ENCODE data around the gene RNPEPL1.
A peak's percentile ranks its signal among the peaks of the same experiment; 100 is the strongest.
"Not testable (repeated sequence)": the region's sequence is repeated elsewhere in the genome, so short reads cannot be mapped to it uniquely, and the experiment has no call there.

Gene RNPEPL1, protein sequence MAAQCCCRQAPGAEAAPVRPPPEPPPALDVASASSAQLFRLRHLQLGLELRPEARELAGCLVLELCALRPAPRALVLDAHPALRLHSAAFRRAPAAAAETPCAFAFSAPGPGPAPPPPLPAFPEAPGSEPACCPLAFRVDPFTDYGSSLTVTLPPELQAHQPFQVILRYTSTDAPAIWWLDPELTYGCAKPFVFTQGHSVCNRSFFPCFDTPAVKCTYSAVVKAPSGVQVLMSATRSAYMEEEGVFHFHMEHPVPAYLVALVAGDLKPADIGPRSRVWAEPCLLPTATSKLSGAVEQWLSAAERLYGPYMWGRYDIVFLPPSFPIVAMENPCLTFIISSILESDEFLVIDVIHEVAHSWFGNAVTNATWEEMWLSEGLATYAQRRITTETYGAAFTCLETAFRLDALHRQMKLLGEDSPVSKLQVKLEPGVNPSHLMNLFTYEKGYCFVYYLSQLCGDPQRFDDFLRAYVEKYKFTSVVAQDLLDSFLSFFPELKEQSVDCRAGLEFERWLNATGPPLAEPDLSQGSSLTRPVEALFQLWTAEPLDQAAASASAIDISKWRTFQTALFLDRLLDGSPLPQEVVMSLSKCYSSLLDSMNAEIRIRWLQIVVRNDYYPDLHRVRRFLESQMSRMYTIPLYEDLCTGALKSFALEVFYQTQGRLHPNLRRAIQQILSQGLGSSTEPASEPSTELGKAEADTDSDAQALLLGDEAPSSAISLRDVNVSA

DNA sequence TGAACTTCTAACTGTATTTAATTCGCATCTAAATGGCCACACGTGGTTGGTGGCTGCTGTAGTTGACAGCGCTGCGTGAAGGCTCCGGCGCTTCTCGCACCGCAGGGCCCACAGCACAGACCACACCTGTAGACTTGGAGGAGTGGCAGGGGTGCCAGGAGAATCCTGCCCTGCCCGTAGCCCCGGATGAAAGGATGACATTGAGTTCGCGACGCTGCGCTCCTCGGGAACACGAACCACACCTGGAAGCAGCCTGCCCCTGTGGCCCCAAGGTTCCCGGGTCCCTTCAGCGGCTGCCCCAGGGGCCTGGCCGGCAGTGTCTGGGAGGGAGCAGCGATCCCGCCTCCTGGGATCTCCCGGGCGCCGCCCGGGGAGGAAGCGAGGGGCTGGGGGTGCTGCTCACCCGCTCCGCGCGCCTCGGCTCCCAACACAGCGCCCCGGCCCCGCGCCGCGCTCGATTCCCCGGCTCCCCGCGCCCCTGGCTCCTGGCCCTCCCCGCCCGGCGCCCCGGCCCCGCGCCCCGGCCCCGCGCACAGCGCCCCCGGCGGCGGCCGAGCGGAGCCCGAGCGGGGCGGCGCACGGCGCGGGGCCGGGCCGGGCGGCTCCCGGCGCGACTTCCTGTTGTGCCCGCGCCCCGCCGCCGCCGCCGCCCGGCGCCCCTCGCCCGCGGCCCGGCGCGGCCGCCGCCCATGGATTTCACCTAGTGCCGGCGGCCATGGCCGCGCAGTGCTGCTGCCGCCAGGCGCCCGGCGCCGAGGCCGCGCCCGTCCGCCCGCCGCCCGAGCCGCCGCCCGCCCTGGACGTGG, at the start of gene RNPEPL1:
TSS of gene RNPEPL1 (plus strand) at position 613 of the 806 bp plus-strand sequence. CDS start at position 716, 103 bp downstream.
- Mint-ChIP-seq H3K27me3 (no peaks in the 10 kb centered on the region), H3K27ac (peak within 1 kb of the TSS; percentile 93 to 97), H3K4me3 (peak within 1 kb of the TSS; percentile 97 to 98), H3K9me3 (no peaks in the 10 kb centered on the region), H3K4me1 (peaks cover 81% of the 10 kb centered on the region)
- peak; percentile 56 to 57 for DNase-seq
- ATAC-seq: peak; percentile 42

DNA sequence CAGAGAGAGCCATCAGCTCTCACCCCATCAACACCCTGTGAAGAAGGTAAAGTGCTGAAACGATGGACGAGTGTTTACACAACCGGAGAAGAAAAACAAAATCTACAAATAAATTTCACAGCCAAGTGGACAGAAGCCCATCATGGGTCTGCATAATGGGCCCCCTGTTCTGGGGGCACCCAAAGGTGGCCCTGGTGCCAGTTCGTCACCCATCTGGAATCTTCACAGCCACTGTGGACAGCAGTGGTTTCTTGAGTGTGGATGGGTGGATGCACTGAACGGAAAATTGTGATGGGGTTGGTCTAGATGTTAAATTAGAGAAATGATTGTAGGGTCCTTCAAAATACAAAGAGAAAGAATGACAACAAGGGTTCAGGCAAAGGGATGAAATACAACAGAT, 49.3 kb upstream of the RNPEPL1 start:
- Mint-ChIP-seq H3K4me3 (no peak overlapping the region), H3K27me3 (no peaks in the 10 kb centered on the region), H3K4me1 (peaks cover 19% of the 10 kb centered on the region), H3K27ac (no peak overlapping the region), H3K9me3 (peaks cover 0 to 9% of the 10 kb centered on the region in 2 donors)
- DNase-seq (no peak), ATAC-seq (no peak)

DNA sequence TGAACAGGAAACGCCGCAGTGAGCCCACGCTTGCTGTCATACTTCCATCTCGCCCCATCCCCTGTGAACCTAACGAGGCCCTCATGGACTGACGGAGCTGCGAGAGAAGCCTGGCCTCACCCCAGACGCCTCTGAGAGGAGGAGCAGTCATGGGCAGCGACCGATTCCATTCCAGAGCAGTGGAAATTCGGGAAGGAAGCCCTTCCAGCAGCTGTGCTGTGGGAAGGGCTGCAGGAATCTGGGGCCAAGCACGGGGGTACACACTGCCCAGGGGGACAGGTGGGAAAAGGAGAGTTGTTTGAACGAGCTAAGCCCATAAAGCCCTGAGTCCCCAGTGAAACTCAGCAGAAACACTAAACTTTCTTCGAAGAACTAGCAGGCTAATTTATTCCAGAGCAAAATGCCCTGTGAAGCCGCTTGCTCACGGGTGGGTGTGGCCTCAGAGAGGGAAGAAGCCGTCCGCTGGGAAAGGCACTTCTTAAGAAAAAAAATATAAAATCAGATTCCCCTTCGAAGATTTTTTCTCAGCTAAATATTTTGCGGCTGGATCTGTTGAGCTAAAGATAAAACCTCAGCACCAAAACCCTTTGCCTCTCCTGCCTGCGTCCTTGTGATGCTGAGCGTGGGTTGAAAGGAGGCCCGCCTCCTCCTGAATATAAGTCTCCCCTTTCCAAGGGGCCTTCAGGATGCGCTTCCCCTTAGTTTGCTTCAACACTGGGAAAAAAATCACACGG, 48.7 kb upstream of the RNPEPL1 start:
- no peak overlapping the region for H3K4me3 Mint-ChIP-seq
- ATAC-seq (no peak), DNase-seq (no peak)
- H3K9me3 Mint-ChIP-seq: peaks cover 0 to 15% of the 10 kb centered on the region in 2 donors
- H3K27me3 Mint-ChIP-seq: no peaks in the 10 kb centered on the region
- H3K27ac Mint-ChIP-seq: no peak overlapping the region
- peaks cover 14% of the 10 kb centered on the region for H3K4me1 Mint-ChIP-seq

DNA sequence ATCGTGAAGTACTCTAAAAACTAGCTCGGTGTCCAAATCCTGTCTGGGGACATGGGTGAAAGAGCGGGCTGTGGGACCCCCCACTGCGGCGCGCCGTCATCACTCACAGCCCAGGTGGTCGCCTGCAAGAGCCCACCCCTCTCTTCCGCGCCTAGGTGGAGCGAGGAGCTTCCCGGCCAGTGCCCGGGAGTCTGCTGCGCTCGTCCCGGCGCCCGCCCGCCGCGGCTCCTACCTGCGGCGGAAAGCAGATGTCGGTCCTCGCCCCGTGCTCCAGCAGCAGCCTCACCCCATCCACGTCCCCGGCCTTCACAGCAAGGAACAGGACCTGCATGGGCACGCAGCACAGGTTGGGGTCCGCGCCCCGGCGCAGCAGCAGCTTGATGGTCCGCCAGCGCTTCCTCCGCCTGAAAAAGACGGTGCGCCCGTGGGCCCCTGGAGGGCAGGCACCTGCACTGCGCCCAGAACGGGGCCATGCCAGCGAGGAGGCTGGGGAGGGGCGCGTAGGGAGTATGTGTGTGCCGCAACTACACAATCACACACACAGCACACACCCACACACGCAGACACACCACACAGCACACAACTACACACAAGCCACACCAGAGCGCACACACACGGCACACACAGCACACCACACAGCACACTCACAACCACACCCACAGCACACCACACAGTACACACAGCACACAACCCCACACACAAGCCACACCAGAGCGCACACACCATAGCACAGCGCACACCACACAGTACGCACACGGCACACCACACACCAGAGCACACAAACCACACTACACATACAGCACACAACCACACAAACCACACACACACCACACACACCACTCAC, 47.9 kb upstream of the RNPEPL1 start:
- H3K27ac Mint-ChIP-seq: peak overlapping the region in 1 of 2 donors; percentile 71
- DNase-seq: no peak
- peaks cover 8% of the 10 kb centered on the region for H3K4me1 Mint-ChIP-seq
- H3K9me3 Mint-ChIP-seq: peaks cover 7 to 23% of the 10 kb centered on the region in 2 donors
- no peaks in the 10 kb centered on the region for H3K27me3 Mint-ChIP-seq
- ATAC-seq: peak; percentile 57
- no peak overlapping the region for H3K4me3 Mint-ChIP-seq

DNA sequence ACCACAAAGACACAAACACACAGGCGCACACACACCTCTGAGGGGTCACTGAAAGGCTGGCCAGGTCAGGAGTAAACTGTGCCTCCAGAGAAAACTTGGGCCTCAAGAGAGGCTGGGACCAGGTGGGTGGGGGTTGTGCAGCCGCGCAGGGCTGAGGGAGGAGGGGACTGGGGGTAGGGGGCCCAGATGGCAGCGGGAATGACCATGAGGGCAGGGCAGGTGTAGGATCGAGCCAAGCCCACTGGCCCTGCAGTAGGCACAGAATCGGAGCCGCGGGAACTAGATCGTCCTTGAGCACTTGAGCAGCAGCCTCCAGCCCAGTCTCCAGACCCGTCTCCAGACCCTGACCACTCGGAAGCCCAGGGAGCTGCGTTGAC, 47.3 kb upstream of the RNPEPL1 start:
- H3K9me3 Mint-ChIP-seq: peaks cover 11 to 29% of the 10 kb centered on the region in 2 donors
- no peak overlapping the region for H3K27ac Mint-ChIP-seq
- H3K4me1 Mint-ChIP-seq: peaks cover 8% of the 10 kb centered on the region
- no peak for DNase-seq
- peak; percentile 39 for ATAC-seq
- no peaks in the 10 kb centered on the region for H3K27me3 Mint-ChIP-seq
- H3K4me3 Mint-ChIP-seq: no peak overlapping the region

DNA sequence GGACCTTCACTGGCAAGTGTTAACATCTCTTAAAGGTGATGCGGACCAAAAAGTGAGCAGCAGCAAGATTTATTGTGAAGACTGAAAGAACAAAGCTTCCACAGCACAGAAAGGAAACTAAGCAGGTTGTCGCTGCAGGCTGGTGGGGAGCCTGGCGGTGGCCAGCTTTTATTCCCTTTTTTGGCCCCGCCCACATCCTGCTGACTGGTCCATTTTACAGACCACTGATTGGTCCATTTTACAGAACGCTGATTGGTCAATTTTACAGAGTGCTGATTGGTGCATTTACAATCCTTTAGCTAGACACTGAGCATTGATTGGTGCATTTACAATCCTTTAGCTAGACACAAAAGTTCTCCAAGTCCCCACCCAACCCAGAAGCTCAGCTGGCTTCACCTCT, 46.4 kb upstream of the RNPEPL1 start:
- DNase-seq, H3K27me3 Mint-ChIP-seq, H3K4me3 Mint-ChIP-seq, ATAC-seq, H3K4me1 Mint-ChIP-seq, H3K27ac Mint-ChIP-seq: not testable (repeated sequence)
- H3K9me3 Mint-ChIP-seq: peaks cover 11 to 38% of the 10 kb centered on the region in 2 donors

DNA sequence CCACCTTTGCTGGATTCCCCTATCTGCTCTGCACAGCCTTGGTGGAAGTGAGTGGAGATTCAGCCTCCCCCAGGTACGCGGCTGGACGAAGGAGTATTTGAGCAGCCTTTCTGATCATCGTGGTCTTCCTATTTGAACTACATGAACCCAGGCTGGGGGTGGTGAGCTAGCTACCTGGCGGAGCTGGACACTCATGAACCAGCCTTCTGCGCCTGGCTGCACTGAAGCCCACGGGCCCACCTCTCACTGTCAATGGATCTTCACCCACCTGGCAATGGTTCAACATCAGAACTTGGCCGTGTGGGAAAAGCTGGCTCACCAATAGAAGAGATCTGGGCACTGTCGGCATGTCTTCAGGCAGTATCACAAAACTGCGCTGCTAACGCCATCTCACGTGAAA, 45.9 kb upstream of the RNPEPL1 start:
- DNase-seq (no peak), ATAC-seq (no peak)
- Mint-ChIP-seq H3K27ac (no peak overlapping the region), H3K9me3 (peaks cover 17 to 43% of the 10 kb centered on the region in 2 donors), H3K4me3 (no peak overlapping the region), H3K4me1 (peaks cover 8% of the 10 kb centered on the region), H3K27me3 (no peaks in the 10 kb centered on the region)

DNA sequence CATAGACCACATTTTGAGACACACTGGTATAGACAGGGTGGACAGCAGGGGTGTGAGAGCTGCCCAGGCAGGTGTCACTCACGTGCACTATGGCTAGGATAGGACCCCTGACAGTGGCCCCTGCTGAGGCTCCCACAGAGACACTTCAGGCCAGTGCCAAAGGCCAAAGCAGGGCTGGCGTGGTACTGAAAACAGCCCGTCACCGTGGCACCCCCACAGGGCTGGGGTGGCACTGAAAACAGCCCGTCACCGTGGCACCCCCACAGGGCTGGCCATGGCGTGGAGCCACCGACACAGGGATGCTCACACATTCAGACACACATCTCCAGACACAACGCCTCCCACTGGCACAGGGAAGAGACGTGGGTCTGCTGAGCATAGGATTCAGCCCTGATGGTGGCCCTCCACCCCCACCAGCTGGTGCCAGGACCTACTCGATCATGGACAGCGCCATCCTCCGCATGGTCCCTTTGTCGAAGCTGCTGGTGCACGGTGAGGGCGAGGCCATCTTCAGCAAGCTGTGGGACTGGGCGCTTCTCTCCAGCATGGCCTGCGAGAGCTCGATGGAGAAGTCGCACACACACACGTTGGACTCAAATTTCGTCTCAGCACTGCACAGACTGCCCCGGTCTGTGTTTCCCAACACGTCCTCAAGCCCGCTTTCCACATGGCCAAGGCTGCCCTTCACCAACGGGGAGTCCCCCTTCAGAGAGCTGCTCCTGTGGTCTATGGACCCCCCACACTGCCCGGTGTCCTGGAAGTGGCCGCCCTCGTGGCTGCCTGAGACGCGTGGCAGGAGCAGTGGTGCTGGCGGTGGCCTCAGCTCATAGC, 44.6 kb upstream of the RNPEPL1 start:
- Mint-ChIP-seq H3K4me1 (peaks cover 11% of the 10 kb centered on the region), H3K27ac (no peak overlapping the region), H3K4me3 (no peak overlapping the region), H3K9me3 (peaks cover 20 to 56% of the 10 kb centered on the region in 2 donors), H3K27me3 (no peaks in the 10 kb centered on the region)
- DNase-seq (no peak), ATAC-seq (no peak)

DNA sequence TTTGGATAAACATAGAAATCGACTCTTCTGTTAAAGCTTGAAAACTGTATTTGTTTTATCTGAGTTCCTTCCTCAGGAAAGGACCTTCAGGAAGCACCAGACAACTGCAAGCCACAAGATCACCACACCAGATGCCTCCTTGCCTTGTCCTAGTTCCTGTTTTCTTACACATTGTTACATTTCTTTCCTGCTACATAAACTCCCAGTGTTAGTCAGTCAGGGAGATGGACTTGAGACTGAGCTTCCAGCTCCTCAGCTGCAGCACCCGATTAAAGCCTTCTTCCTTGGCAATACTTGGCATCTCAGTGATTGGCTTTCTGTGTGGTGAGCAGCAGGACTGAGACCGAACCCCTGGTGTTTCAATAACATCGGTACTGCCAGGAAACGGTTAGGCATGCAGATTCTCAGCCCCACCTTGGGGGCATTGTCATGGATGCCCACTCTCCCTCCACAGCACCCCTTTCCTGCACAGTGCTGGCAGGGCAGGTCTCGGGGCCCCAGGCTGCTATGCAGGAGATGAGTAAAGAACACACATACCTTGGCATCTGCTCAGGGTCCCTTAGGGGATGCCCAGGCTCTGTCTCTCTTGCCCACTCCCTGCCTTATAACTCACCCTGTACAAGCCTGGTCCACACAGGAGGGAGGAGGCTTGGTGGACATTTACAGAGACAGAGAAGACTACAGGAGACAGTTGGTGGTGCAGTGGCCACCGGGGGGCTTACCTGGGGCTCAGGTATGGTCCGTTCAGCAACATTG, 43.1 kb upstream of the RNPEPL1 start:
- no peak for ATAC-seq
- Mint-ChIP-seq H3K27me3 (no peaks in the 10 kb centered on the region), H3K4me3 (no peak overlapping the region), H3K27ac (no peak overlapping the region), H3K9me3 (peaks cover 20 to 71% of the 10 kb centered on the region in 2 donors), H3K4me1 (peaks cover 17% of the 10 kb centered on the region)
- DNase-seq: no peak

DNA sequence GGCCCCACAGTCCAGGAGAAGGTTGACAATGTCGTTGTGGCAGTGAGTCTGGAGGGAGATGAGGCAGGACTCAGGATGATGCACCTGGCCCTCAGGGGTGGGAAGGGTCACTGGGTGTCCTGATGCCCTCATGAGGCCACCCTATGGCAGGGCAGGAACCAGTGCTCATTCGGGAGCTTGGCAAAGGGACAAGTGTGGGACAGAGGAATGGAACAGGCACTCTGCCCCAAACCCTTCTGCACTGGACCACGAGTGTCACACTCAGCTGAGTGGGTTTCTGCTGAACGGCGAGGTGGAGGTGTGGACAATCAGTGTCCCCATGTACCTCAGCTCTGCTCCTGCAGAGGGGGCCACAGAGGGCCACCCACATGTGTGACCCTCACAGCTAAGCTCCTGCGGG, 42.5 kb upstream of the RNPEPL1 start:
- H3K4me3 Mint-ChIP-seq: no peak overlapping the region
- peaks cover 12% of the 10 kb centered on the region for H3K4me1 Mint-ChIP-seq
- DNase-seq (no peak), ATAC-seq (no peak)
- H3K9me3 Mint-ChIP-seq: peaks cover 20 to 74% of the 10 kb centered on the region in 2 donors
- H3K27me3 Mint-ChIP-seq: no peaks in the 10 kb centered on the region
- no peak overlapping the region for H3K27ac Mint-ChIP-seq

DNA sequence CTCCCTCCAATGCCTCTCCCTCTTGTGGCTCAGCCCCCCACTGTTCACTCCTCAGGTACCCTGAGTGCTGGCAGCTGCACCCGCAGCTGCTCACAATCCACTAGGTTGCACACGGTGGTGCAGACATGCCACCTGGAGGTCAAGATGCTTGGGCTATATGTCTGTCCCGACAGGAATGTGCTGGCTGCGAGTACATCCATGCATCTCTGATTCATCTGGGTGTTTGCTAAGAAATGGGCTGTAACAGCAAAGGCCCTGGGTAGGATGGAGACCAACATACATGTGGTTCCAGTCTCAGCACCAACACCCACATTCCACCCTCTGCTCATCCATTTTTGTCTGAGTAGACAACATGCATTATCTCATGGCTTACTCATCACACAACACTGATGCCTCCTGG, 41.8 kb upstream of the RNPEPL1 start:
- Mint-ChIP-seq H3K27ac (peak overlapping the region in 1 of 2 donors; percentile 48), H3K4me1 (peaks cover 9% of the 10 kb centered on the region), H3K27me3 (no peaks in the 10 kb centered on the region), H3K4me3 (no peak overlapping the region), H3K9me3 (peaks cover 21 to 77% of the 10 kb centered on the region in 2 donors)
- ATAC-seq (no peak), DNase-seq (no peak)

DNA sequence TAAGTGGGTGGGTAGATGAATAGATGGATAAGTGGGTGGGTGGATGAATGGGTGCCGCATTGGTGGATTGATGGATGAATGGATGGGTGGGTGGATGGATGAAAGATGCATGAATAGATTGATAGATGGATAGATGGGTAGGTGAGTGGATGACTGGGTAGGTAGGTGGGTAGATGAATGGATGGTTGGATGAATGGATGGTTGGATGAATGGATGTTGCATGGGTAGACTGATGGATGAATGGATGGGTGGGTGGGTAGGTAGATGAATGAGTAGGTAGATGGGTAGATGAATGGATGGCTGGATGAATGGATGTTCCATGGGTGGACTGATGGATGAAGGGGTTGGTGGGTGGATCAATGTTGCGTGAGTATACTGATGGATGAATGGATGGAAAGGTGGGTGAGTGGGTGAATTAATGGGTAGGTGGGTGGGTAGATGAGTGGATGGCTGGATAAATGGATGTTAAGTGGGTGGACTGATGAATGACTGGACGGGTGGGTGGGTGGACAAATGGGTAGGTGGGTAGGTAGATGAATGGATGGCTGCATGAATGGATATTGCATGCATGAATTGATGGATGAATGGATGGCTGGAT, 41.0 kb upstream of the RNPEPL1 start:
- ATAC-seq (no peak), DNase-seq (no peak)
- no peak overlapping the region for H3K4me3 Mint-ChIP-seq
- H3K9me3 Mint-ChIP-seq: peaks cover 28 to 81% of the 10 kb centered on the region in 2 donors
- no peak overlapping the region for H3K27ac Mint-ChIP-seq
- H3K27me3 Mint-ChIP-seq: no peaks in the 10 kb centered on the region
- H3K4me1 Mint-ChIP-seq: peaks cover 9% of the 10 kb centered on the region

Data from stimulated activated naive CD8-positive, alpha-beta T cell treated with anti-CD3 and anti-CD28 coated beads, Interleukin-15, amount 100 ng/mL, for 72 hours (primary cell).